Endothelial cell of umbilical vein (primary cell): Measurements from ENCODE around the gene KRT15. TPM values are rescaled to one million over a fixed set of nuclear protein-coding genes. Genes with fewer than 3 reads are reported as not detected.

Experiments
- BruUV-seq: library from RNA; stranded (reverse); fragments of 400-500 nt; replicated peaks from 2 replicates; lab custom pipeline; 2021; lab: Mats Ljungman, UMichigan
- CTCF ChIA-PET: fragments of 300-600, 350-600 bp; sonication (Branson Sonifier 250); formaldehyde crosslinking; loops from one replicate; lab custom pipeline; 2021; ENCODE audit warnings: antibody characterized with exemption, inconsistent platforms; lab: Charles Lee
- POLR2A ChIA-PET: fragments of 300-600, 350-600 bp; sonication (Branson Sonifier 250); formaldehyde crosslinking; loops from one replicate; lab custom pipeline; 2021; ENCODE audit warnings: antibody characterized with exemption, inconsistent platforms; lab: Charles Lee
- DNase-seq: peaks from one replicate; pipeline ENCODE4 v3.0.0-alpha.2; 2011; ENCODE audit warnings: low read depth, low spot score
- FAIRE-seq: peaks from 2 replicates; lab custom pipeline; 2011; peaks lifted over from hg19 to GRCh38; lab: Jason Lieb, UNC
- H2AFZ ChIP-seq: 2 replicates; pipeline ENCODE4 v1.6.0; 2012; ENCODE audit warnings: low read depth, low read length, control low read depth, inconsistent platforms
- H3K27ac ChIP-seq: 2 replicates; pipeline ENCODE4 v1.5.1; 2011; ENCODE audit warnings: low read depth, mild to moderate bottlenecking, control low read depth, low read length, moderate library complexity; ENCODE audit not compliant: insufficient read depth
- H3K27me3 ChIP-seq, 2 experiments: 2 replicates each; pipeline versions ENCODE4 v1.6.0 to v1.6.1; 2011; ENCODE audit warnings: low read length in 2 of 2, mixed read lengths in 1 of 2; ENCODE audit not compliant: control insufficient read depth in 2 of 2, insufficient read depth in 2 of 2
- H3K36me3 ChIP-seq, 2 experiments: 2 replicates in 1 of 2; 3 replicates in 1 of 2; pipeline ENCODE4 v1.5.1; 2011; ENCODE audit warnings: low read length in 2 of 2, mild to moderate bottlenecking in 1 of 2, moderate library complexity in 1 of 2; ENCODE audit not compliant: control insufficient read depth in 2 of 2, insufficient read depth in 2 of 2; ENCODE audit errors: extremely low read depth in 1 of 2
- H3K4me1 ChIP-seq: 3 replicates; pipeline ENCODE4 v1.5.1; 2011; ENCODE audit warnings: mild to moderate bottlenecking, low read length; ENCODE audit not compliant: control insufficient read depth, insufficient read depth; ENCODE audit errors: extremely low read depth
- H3K4me2 ChIP-seq: 2 replicates; pipeline ENCODE4 v1.6.1; 2011; ENCODE audit warnings: low read length, control low read depth, mixed read lengths; ENCODE audit not compliant: insufficient read depth
- H3K4me3 ChIP-seq, 3 experiments: fragments of 200-600 bp in 1 of 3; sonication (generic), shearing (Covaris generic) in 1 of 3; replicated peaks in 1 of 3; 2 replicates each; pipeline ENCODE4 v1.5.1; 2011 to 2016; ENCODE audit warnings: control low read depth in 3 of 3, low read length in 3 of 3, mild to moderate bottlenecking in 2 of 3, inconsistent platforms in 1 of 3, low read depth in 1 of 3, moderate library complexity in 1 of 3; ENCODE audit not compliant: insufficient read depth in 1 of 3
- H3K79me2 ChIP-seq: 2 replicates; pipeline ENCODE4 v1.6.0; 2012; ENCODE audit warnings: low read length, inconsistent platforms; ENCODE audit not compliant: control insufficient read depth, insufficient read depth
- H3K9ac ChIP-seq: replicated peaks from 2 replicates; pipeline ENCODE3; 2011; ENCODE audit warnings: low read length, control low read depth; ENCODE audit not compliant: insufficient read depth; ENCODE audit errors: extremely low read depth
- H3K9me1 ChIP-seq: replicated peaks from 3 replicates; pipeline ENCODE4 v1.6.0; 2011; ENCODE audit warnings: mild to moderate bottlenecking, low read length; ENCODE audit not compliant: control insufficient read depth, insufficient read depth; ENCODE audit errors: extremely low read depth
- H3K9me3 ChIP-seq: replicated peaks from 2 replicates; pipeline ENCODE4 v1.5.1; 2012; ENCODE audit warnings: low read length, inconsistent platforms; ENCODE audit not compliant: control insufficient read depth, insufficient read depth
- H4K20me1 ChIP-seq: replicated peaks from 2 replicates; pipeline ENCODE3; 2011; ENCODE audit warnings: mild to moderate bottlenecking, low read length; ENCODE audit not compliant: control insufficient read depth, insufficient read depth; ENCODE audit errors: extremely low read depth
- CTCF ChIP-seq, 2 donors: IDR thresholded peaks; 1 replicate in 1 of 2; 2 replicates in 1 of 2; pipeline ENCODE4 v1.5.1; 2011; ENCODE audit warnings: low read length in 2 of 2, mild to moderate bottlenecking in 2 of 2, moderate library complexity in 2 of 2, control low read depth in 1 of 2, inconsistent platforms in 1 of 2, low read depth in 1 of 2; ENCODE audit not compliant: insufficient read depth in 1 of 2; ENCODE audit errors: extremely low read depth in 1 of 2
- EZH2 ChIP-seq: IDR thresholded peaks from 2 replicates; pipeline ENCODE4 v1.6.1; 2012; ENCODE audit warnings: borderline replicate concordance, low read depth, mild to moderate bottlenecking, moderate library complexity, low read length, inconsistent platforms; ENCODE audit not compliant: severe bottlenecking
- FOS ChIP-seq: IDR thresholded peaks from 2 replicates; pipeline ENCODE4 v1.6.1; 2011; ENCODE audit warnings: mild to moderate bottlenecking, low read length, moderate library complexity, borderline replicate concordance; ENCODE audit not compliant: insufficient read depth
- GATA2 ChIP-seq: IDR thresholded peaks from 2 replicates; pipeline ENCODE4 v1.7.0; 2011; ENCODE audit warnings: low read depth, mild to moderate bottlenecking, moderate library complexity, mixed read lengths, low read length; ENCODE audit not compliant: insufficient read length, insufficient read depth
- JUN ChIP-seq: IDR thresholded peaks from 2 replicates; pipeline ENCODE4 v1.6.1; 2011; ENCODE audit warnings: borderline replicate concordance, low read depth; ENCODE audit not compliant: insufficient read length, insufficient read depth
- MYC ChIP-seq: IDR thresholded peaks from one replicate; pipeline ENCODE4 v1.6.1; 2011; ENCODE audit warnings: mild to moderate bottlenecking, low read depth, low read length
- POLR2A ChIP-seq: IDR thresholded peaks from 2 replicates; pipeline ENCODE4 v1.6.1; 2012; ENCODE audit warnings: low read depth, mild to moderate bottlenecking, control low read depth, low read length
- POLR2AphosphoS5 ChIP-seq: IDR thresholded peaks from 2 replicates; pipeline ENCODE4 v1.6.1; 2012; ENCODE audit warnings: low read depth, mild to moderate bottlenecking, control low read depth, low read length, moderate library complexity; ENCODE audit not compliant: insufficient read depth
- dilution Hi-C: fragments of 300-500 bp; cut with MboI; formaldehyde crosslinking; loops from one replicate; pipeline ENCODE4 v1.15.0; 2019; ENCODE audit warnings: low sequenced_read_pairs; ENCODE audit not compliant: extremely low pct_ligation_motif_present
- intact Hi-C: fragments of 100-400 bp; cut with micrococcal nuclease; formaldehyde crosslinking; loops from one replicate; pipeline ENCODE4 v1.10.0; 2022
- polyA plus RNA-seq, 4 experiments: library from polyadenylated mRNA; depleted of rRNA in 3 of 4; stranded (reverse) in 3 of 4; unstranded in 1 of 4; fragments of >200 nt; gene quantifications; 2 replicates each; pipeline versions ENCODE4 v1.2.1 to v1.2.3, GENCODE V29; 2011 to 2012; ENCODE audit warnings: missing spikeins in 1 of 4
- total RNA-seq: library from RNA; stranded (reverse); gene quantifications from 2 replicates; pipeline ENCODE4 v1.2.3, GENCODE V29; 2021
- TF ChIP-seq, protein P1 (sequence below): IDR thresholded peaks from 2 replicates; pipeline ENCODE4 v1.6.1; 2011; ENCODE audit not compliant: insufficient read depth, insufficient read length

The KRT15 gene
- total and polyA plus RNA-seq, 2 donors (not counting 3 experiments of a cell fraction or from before 2014, with no cell fraction given) = 0.68 to 2.8 TPM

GRCh38 chr17:41522301-41523224 is 3.9 kb upstream of the KRT15 start:
- Histone ChIP-seq H3K79me2 (no peaks in the 10 kb centered on the region), H3K9me1 (no peaks in the 10 kb centered on the region), H3K27me3 (no peaks in the 10 kb centered on the region), H2AFZ (peak overlapping the region; percentile 28), H3K4me2 (peak overlapping the region; percentile 19), H3K4me3 (no peak overlapping the region), H3K9ac (peak overlapping the region; percentile 45), H3K27ac (peak overlapping the region; percentile 80), H3K4me1 (peaks cover 24% of the 10 kb centered on the region), H3K36me3 (no peaks in the 10 kb centered on the region), H4K20me1 (no peaks in the 10 kb centered on the region), H3K9me3 (no peaks in the 10 kb centered on the region)
- dilution Hi-C loops = no loop called here
- no TSS peak for BruUV-seq
- CTCF ChIA-PET = interaction anchor here (0.8 to 5.3 kb wide), 9 partner anchors 7 to 140 kb away, joined by 3 to 66 read pairs (median 6); no protein-coding TSS in a partner anchor
- no peak for TF ChIP-seq POLR2AphosphoS5
- TF ChIP-seq MYC = no peak
- TF ChIP-seq FOS = no peak
- TF ChIP-seq, protein P1, sequence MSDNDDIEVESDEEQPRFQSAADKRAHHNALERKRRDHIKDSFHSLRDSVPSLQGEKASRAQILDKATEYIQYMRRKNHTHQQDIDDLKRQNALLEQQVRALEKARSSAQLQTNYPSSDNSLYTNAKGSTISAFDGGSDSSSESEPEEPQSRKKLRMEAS = no peak
- no peak for TF ChIP-seq CTCF (IDR thresholded peaks at IDR 0.05; ENCODE audit: extremely low read depth in 1 of 2, insufficient read depth in 1 of 2, low read depth in 1 of 2, low read length in 2 of 2)
- TF ChIP-seq EZH2 = no peak
- TF ChIP-seq JUN = no peak
- TF ChIP-seq POLR2A = no peak
- TF ChIP-seq GATA2 = no peak
- FAIRE-seq (peak; percentile 58), DNase-seq (no peak)
- POLR2A ChIA-PET = interaction anchor here (0.9 kb wide), 1 partner anchor 19 kb away, joined by 3 read pairs; no protein-coding TSS in a partner anchor
- intact Hi-C loops = no loop called here
